SU-DHL-6 (cell line): ENCODE results near the gene GMIP.

Experiments
- EZH2phosphoT487 ChIP-seq: fragments of 200-600 bp; sonication (generic), shearing (Covaris generic); conservative IDR thresholded peaks from 2 replicates; pipeline ENCODE4 v1.6.1; 2018; ENCODE audit warnings: mild to moderate bottlenecking, antibody characterized with exemption, low read length, moderate library complexity, mixed read lengths
- TF ChIP-seq, protein P1 (sequence below): fragments of 200-600 bp; sonication (generic); IDR thresholded peaks from one replicate; pipeline ENCODE4 v1.5.1; 2017; ENCODE audit warnings: antibody characterized with exemption, mild to moderate bottlenecking, low read length, moderate library complexity; ENCODE audit not compliant: insufficient read depth, poor library complexity, severe bottlenecking

DNA sequence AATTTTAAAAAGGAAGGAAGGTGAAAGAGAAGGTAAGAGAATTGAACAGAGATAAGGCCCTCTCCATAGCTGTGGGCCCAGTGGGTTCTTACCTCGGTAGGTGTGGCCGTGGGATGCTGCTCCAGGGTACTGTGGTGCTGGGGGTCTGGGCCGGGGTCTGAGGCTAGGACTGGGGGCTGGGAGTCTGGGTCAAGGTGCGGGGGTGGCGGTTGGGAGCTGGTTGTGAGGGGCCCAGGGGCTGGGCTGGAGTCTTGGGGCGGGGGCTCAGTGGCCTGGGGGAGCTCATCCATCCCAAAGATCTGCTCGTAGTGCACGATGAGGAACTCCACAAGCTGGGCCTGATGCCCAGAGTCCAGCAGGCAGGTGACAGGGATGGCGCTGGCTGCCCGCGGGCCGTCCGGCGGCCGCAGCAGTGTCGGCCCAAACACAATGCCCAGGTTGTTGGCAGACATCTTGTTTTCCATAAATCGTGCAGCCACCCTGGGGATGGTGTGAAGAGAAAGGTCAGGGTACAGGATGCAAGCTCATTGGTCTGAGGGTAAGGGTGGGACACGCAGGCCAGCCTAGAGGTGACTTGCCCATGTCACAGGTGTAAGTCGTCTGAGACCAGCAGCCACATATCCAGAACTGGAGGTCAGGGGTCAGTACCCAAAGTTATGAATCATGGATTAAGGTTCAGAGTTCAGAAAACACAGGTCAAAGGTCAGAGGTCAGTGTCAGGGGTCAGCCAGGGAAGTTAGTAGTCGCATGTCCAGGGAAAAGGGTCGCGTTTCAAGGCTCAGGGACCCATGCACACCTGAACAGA is 9.5 kb downstream of the GMIP start:
- TF ChIP-seq, protein P1, sequence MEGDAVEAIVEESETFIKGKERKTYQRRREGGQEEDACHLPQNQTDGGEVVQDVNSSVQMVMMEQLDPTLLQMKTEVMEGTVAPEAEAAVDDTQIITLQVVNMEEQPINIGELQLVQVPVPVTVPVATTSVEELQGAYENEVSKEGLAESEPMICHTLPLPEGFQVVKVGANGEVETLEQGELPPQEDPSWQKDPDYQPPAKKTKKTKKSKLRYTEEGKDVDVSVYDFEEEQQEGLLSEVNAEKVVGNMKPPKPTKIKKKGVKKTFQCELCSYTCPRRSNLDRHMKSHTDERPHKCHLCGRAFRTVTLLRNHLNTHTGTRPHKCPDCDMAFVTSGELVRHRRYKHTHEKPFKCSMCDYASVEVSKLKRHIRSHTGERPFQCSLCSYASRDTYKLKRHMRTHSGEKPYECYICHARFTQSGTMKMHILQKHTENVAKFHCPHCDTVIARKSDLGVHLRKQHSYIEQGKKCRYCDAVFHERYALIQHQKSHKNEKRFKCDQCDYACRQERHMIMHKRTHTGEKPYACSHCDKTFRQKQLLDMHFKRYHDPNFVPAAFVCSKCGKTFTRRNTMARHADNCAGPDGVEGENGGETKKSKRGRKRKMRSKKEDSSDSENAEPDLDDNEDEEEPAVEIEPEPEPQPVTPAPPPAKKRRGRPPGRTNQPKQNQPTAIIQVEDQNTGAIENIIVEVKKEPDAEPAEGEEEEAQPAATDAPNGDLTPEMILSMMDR = no peak
- TF ChIP-seq EZH2phosphoT487 = no peak
